Stimulated activated naive CD8-positive, alpha-beta T cell treated with anti-CD3 and anti-CD28 coated beads, Interleukin-15, Interleukin-2, amounts not matched to agents 100 ng/mL and 50 ng/mL, for 24 hours (primary cell): Measurements from ENCODE around the gene MYPOP.
A peak's percentile ranks its signal among the peaks of the same experiment; 100 is the strongest.

Experiments
- H3K27ac Mint-ChIP-seq: one replicate; pipeline ENCODE4 v1.8.0; 2021; ENCODE audit warnings: mild to moderate bottlenecking, mixed read lengths
- H3K27me3 Mint-ChIP-seq: one replicate; pipeline ENCODE4 v1.8.0; 2021; ENCODE audit warnings: mixed read lengths
- H3K36me3 Mint-ChIP-seq: one replicate; pipeline ENCODE4 v1.8.0; 2021; ENCODE audit warnings: low read depth, mixed read lengths
- H3K4me1 Mint-ChIP-seq: one replicate; pipeline ENCODE4 v1.8.0; 2021; ENCODE audit warnings: low read depth, mixed read lengths
- H3K4me3 Mint-ChIP-seq: one replicate; pipeline ENCODE4 v1.8.0; 2021; ENCODE audit warnings: mild to moderate bottlenecking, mixed read lengths
- H3K9me3 Mint-ChIP-seq: one replicate; pipeline ENCODE4 v1.8.0; 2021; ENCODE audit warnings: mixed read lengths

Gene MYPOP

GRCh38 chr19:45919678-45920077 lies 17.3 kb upstream of the MYPOP start:
- Mint-ChIP-seq H3K9me3 (no peaks in the 10 kb centered on the region), H3K36me3 (no peaks in the 10 kb centered on the region), H3K27me3 (peaks cover 7% of the 10 kb centered on the region), H3K4me1 (no peaks in the 10 kb centered on the region), H3K4me3 (no peak overlapping the region), H3K27ac (no peak overlapping the region)

GRCh38 chr19:45918721-45919120 lies 16.3 kb upstream of the MYPOP start:
- no peaks in the 10 kb centered on the region for H3K36me3 Mint-ChIP-seq
- no peaks in the 10 kb centered on the region for H3K4me1 Mint-ChIP-seq
- no peak overlapping the region for H3K27ac Mint-ChIP-seq
- H3K27me3 Mint-ChIP-seq: peaks cover 7% of the 10 kb centered on the region
- no peaks in the 10 kb centered on the region for H3K9me3 Mint-ChIP-seq
- H3K4me3 Mint-ChIP-seq: no peak overlapping the region

- Mint-ChIP-seq H3K4me1 (no peaks in the 10 kb centered on the region), H3K27me3 (peaks cover 17% of the 10 kb centered on the region), H3K36me3 (no peaks in the 10 kb centered on the region), H3K9me3 (no peaks in the 10 kb centered on the region), H3K27ac (no peak overlapping the region), H3K4me3 (no peak overlapping the region)
These were observed 15.1 kb upstream of the MYPOP start for GRCh38 chr19:45917421-45918091.

GRCh38 chr19:45913874-45914830 lies 11.7 kb upstream of the MYPOP start, which contains the start of gene NANOS2:
TSS of gene NANOS2 (minus strand) at chr19:45914778. CDS start at chr19:45914693, 85 bp downstream.
- Mint-ChIP-seq H3K27me3 (peaks cover 30% of the 10 kb centered on the region), H3K9me3 (no peaks in the 10 kb centered on the region), H3K27ac (no peak within 1 kb of the TSS), H3K4me3 (no peak within 1 kb of the TSS), H3K4me1 (no peaks in the 10 kb centered on the region), H3K36me3 (no peaks in the 10 kb centered on the region)

- Mint-ChIP-seq H3K27me3 (peaks cover 30% of the 10 kb centered on the region), H3K36me3 (no peaks in the 10 kb centered on the region), H3K4me3 (no peak overlapping the region), H3K27ac (no peak overlapping the region), H3K9me3 (no peaks in the 10 kb centered on the region), H3K4me1 (no peaks in the 10 kb centered on the region)
These were observed 8.9 kb upstream of the MYPOP start for GRCh38 chr19:45911291-45911690.

GRCh38 chr19:45908956-45909355 lies 6.5 kb upstream of the MYPOP start:
- no peak overlapping the region for H3K27ac Mint-ChIP-seq
- no peaks in the 10 kb centered on the region for H3K36me3 Mint-ChIP-seq
- peaks cover 30% of the 10 kb centered on the region for H3K27me3 Mint-ChIP-seq
- H3K4me3 Mint-ChIP-seq: no peak overlapping the region
- H3K9me3 Mint-ChIP-seq: no peaks in the 10 kb centered on the region
- no peaks in the 10 kb centered on the region for H3K4me1 Mint-ChIP-seq

- Mint-ChIP-seq H3K36me3 (no peaks in the 10 kb centered on the region), H3K27ac (no peak overlapping the region), H3K4me3 (no peak overlapping the region), H3K27me3 (peaks cover 12% of the 10 kb centered on the region), H3K4me1 (peaks cover 7% of the 10 kb centered on the region), H3K9me3 (no peaks in the 10 kb centered on the region)
These were observed 3.8 kb upstream of the MYPOP start for GRCh38 chr19:45906221-45906620.

- Mint-ChIP-seq H3K27me3 (peaks cover 4% of the 10 kb centered on the region), H3K4me1 (peaks cover 12% of the 10 kb centered on the region), H3K27ac (no peak overlapping the region), H3K9me3 (no peaks in the 10 kb centered on the region), H3K4me3 (no peak overlapping the region), H3K36me3 (peaks cover 3% of the 10 kb centered on the region)
These were observed 2.6 kb upstream of the MYPOP start for GRCh38 chr19:45905011-45905410.

GRCh38 chr19:45902651-45903625 lies 525 bp upstream of the MYPOP start:
- Mint-ChIP-seq H3K27ac (peak overlapping the region; percentile 85), H3K36me3 (peaks cover 11% of the 10 kb centered on the region), H3K9me3 (no peaks in the 10 kb centered on the region), H3K27me3 (no peaks in the 10 kb centered on the region), H3K4me1 (peaks cover 12% of the 10 kb centered on the region), H3K4me3 (peak overlapping the region; percentile 91)

- Mint-ChIP-seq H3K36me3 (peaks cover 11% of the 10 kb centered on the region), H3K9me3 (no peaks in the 10 kb centered on the region), H3K4me3 (peak overlapping the region; percentile 91), H3K27me3 (no peaks in the 10 kb centered on the region), H3K27ac (no peak overlapping the region), H3K4me1 (peaks cover 12% of the 10 kb centered on the region)
These were observed 941 bp downstream of the MYPOP start for GRCh38 chr19:45901432-45901911.

- H3K36me3 Mint-ChIP-seq: peaks cover 11% of the 10 kb centered on the region
- H3K27me3 Mint-ChIP-seq: no peaks in the 10 kb centered on the region
- H3K27ac Mint-ChIP-seq: no peak overlapping the region
- H3K4me3 Mint-ChIP-seq: peak overlapping the region; percentile 59
- H3K9me3 Mint-ChIP-seq: no peaks in the 10 kb centered on the region
- peaks cover 12% of the 10 kb centered on the region for H3K4me1 Mint-ChIP-seq
These were observed 1.5 kb downstream of the MYPOP start for GRCh38 chr19:45900738-45901431.

- no peak overlapping the region for H3K27ac Mint-ChIP-seq
- H3K27me3 Mint-ChIP-seq: no peaks in the 10 kb centered on the region
- H3K36me3 Mint-ChIP-seq: peaks cover 16% of the 10 kb centered on the region
- H3K9me3 Mint-ChIP-seq: no peaks in the 10 kb centered on the region
- peaks cover 12% of the 10 kb centered on the region for H3K4me1 Mint-ChIP-seq
- H3K4me3 Mint-ChIP-seq: no peak overlapping the region
These were observed 2.4 kb downstream of the MYPOP start for GRCh38 chr19:45899919-45900589.

- H3K36me3 Mint-ChIP-seq: peaks cover 18% of the 10 kb centered on the region
- H3K4me1 Mint-ChIP-seq: peaks cover 12% of the 10 kb centered on the region
- H3K27ac Mint-ChIP-seq: no peak overlapping the region
- no peak overlapping the region for H3K4me3 Mint-ChIP-seq
- no peaks in the 10 kb centered on the region for H3K27me3 Mint-ChIP-seq
- H3K9me3 Mint-ChIP-seq: no peaks in the 10 kb centered on the region
These were observed 3.2 kb downstream of the MYPOP start for GRCh38 chr19:45899253-45899652.
